Skeletal muscle cell (primary cell): ENCODE data around the gene CLEC2B.

Source experiments
- DNase-seq: peaks from one replicate; pipeline ENCODE4 v3.0.0-alpha.2; 2010; ENCODE audit warnings: low read depth
- H3K4me3 ChIP-seq: 2 replicates; pipeline ENCODE4 v1.5.1; 2011; ENCODE audit warnings: low read depth, mild to moderate bottlenecking, control low read depth, low read length, moderate library complexity

Gene CLEC2B

GRCh38 chr12:9872162-9872561 is 3.0 kb upstream of the CLEC2B start:
- DNase-seq = no peak
- H3K4me3 ChIP-seq = no peak overlapping the region

- no peak overlapping the region for H3K4me3 ChIP-seq
- no peak for DNase-seq
Observed at GRCh38 chr12:9870286-9870866, 1.2 kb upstream of the CLEC2B start.

GRCh38 chr12:9868951-9869306 is 225 bp downstream of the CLEC2B start:
- DNase-seq = no peak
- peak overlapping the region; percentile 25 for H3K4me3 ChIP-seq

- H3K4me3 ChIP-seq = no peak overlapping the region
- DNase-seq = no peak
Observed at GRCh38 chr12:9868311-9868801, 798 bp downstream of the CLEC2B start.

- H3K4me3 ChIP-seq = no peak overlapping the region
- DNase-seq = no peak
Observed at GRCh38 chr12:9867531-9867930, 1.6 kb downstream of the CLEC2B start.

GRCh38 chr12:9866860-9867269 is 2.3 kb downstream of the CLEC2B start:
- no peak overlapping the region for H3K4me3 ChIP-seq
- DNase-seq = no peak

GRCh38 chr12:9864913-9865675 is 4.1 kb downstream of the CLEC2B start:
- DNase-seq = no peak
- H3K4me3 ChIP-seq = no peak overlapping the region

- no peak for DNase-seq
Observed at GRCh38 chr12:9858135-9858534, 11.0 kb downstream of the CLEC2B start.

GRCh38 chr12:9856894-9857293 is 12.3 kb downstream of the CLEC2B start:
- H3K4me3 ChIP-seq = no peak overlapping the region
- DNase-seq = no peak

More at GRCh38 chr12:9858135-9858534, 11.0 kb downstream of the CLEC2B start:
- H3K4me3 ChIP-seq = no peak overlapping the region

- DNase-seq = no peak
- H3K4me3 ChIP-seq = no peak overlapping the region
Observed at GRCh38 chr12:9856151-9856550, 13.0 kb downstream of the CLEC2B start.

GRCh38 chr12:9851927-9852326 is 17.2 kb downstream of the CLEC2B start:
- no peak for DNase-seq

GRCh38 chr12:9851050-9851449 is 18.1 kb downstream of the CLEC2B start:
- no peak for DNase-seq
- H3K4me3 ChIP-seq = no peak overlapping the region

More at GRCh38 chr12:9851927-9852326, 17.2 kb downstream of the CLEC2B start:
- H3K4me3 ChIP-seq = no peak overlapping the region

- no peak overlapping the region for H3K4me3 ChIP-seq
- DNase-seq = no peak
Observed at GRCh38 chr12:9848899-9849298, 20.3 kb downstream of the CLEC2B start.

- no peak overlapping the region for H3K4me3 ChIP-seq
- DNase-seq = no peak
Observed at GRCh38 chr12:9843407-9843806, 25.7 kb downstream of the CLEC2B start.

- DNase-seq = no peak
- H3K4me3 ChIP-seq = no peak overlapping the region
Observed at GRCh38 chr12:9831720-9832119, 37.4 kb downstream of the CLEC2B start.

GRCh38 chr12:9829982-9830381 is 39.2 kb downstream of the CLEC2B start:
- no peak overlapping the region for H3K4me3 ChIP-seq
- DNase-seq = no peak

- H3K4me3 ChIP-seq = no peak overlapping the region
- no peak for DNase-seq
Observed at GRCh38 chr12:9829483-9829882, 39.7 kb downstream of the CLEC2B start.

- no peak for DNase-seq
- no peak within 1 kb of the TSS for H3K4me3 ChIP-seq
Observed at GRCh38 chr12:9827209-9827888, 41.8 kb downstream of the CLEC2B start, which contains the start of gene KLRF1. TSS of gene KLRF1 (plus strand) at chr12:9827481. CDS start at chr12:9827545, 64 bp downstream.

- no peak for DNase-seq
- no peak overlapping the region for H3K4me3 ChIP-seq
Observed at GRCh38 chr12:9820281-9820930, 48.7 kb downstream of the CLEC2B start.
